Smooth muscle cell (in vitro differentiated cells): Measurements from ENCODE around the gene SORCS1. TPM values are rescaled to one million over a fixed set of nuclear protein-coding genes. Genes with fewer than 3 reads are reported as not detected.
A peak's percentile ranks its signal among the peaks of the same experiment; 100 is the strongest.
"Not testable (repeated sequence)": the region's sequence is repeated elsewhere in the genome, so short reads cannot be mapped to it uniquely, and the experiment has no call there.

Experiments
- DNase-seq: peaks from one replicate; lab custom pipeline; 2025; ENCODE audit not compliant: unreplicated experiment; lab: John Stamatoyannopoulos, UW
- H2AFZ ChIP-seq: fragments of 200-600 bp; sonication (generic); 2 replicates; pipeline ENCODE4 v1.6.0; 2016; ENCODE audit warnings: antibody characterized with exemption, low read depth, mild to moderate bottlenecking
- H3F3A ChIP-seq: fragments of 200-600 bp; sonication (generic); 2 replicates; pipeline ENCODE4 v1.6.0; 2017; ENCODE audit warnings: antibody characterized with exemption, low read depth
- H3K27ac ChIP-seq: fragments of 200-600 bp; sonication (generic); 2 replicates; pipeline ENCODE4 v1.5.1; 2016; ENCODE audit warnings: low read depth, mild to moderate bottlenecking
- H3K27me3 ChIP-seq: fragments of 200-600 bp; sonication (generic); 2 replicates; pipeline ENCODE4 v1.6.1; 2016; ENCODE audit warnings: low read depth, mild to moderate bottlenecking
- H3K36me3 ChIP-seq: fragments of 200-600 bp; sonication (generic); 2 replicates; pipeline ENCODE4 v1.5.1; 2016; ENCODE audit warnings: low read depth
- H3K4me1 ChIP-seq: fragments of 200-600 bp; sonication (generic); 2 replicates; pipeline ENCODE4 v1.5.1; 2016; ENCODE audit warnings: low read depth
- H3K4me2 ChIP-seq: fragments of 200-600 bp; sonication (generic); 2 replicates; pipeline ENCODE4 v1.6.0; 2016; ENCODE audit warnings: mild to moderate bottlenecking
- H3K4me3 ChIP-seq: fragments of 200-600 bp; sonication (generic); 2 replicates; pipeline ENCODE4 v1.5.1; 2016; ENCODE audit warnings: mild to moderate bottlenecking
- H3K79me2 ChIP-seq: fragments of 200-600 bp; sonication (generic); 2 replicates; pipeline ENCODE4 v1.6.0; 2016; ENCODE audit warnings: low read depth, mild to moderate bottlenecking
- H3K9ac ChIP-seq: fragments of 200-600 bp; sonication (generic); 2 replicates; pipeline ENCODE4 v1.6.0; 2016; ENCODE audit warnings: low read depth
- H3K9me3 ChIP-seq: fragments of 200-600 bp; sonication (generic); replicated peaks from 2 replicates; pipeline ENCODE4 v1.5.1; 2016; ENCODE audit warnings: low read depth
- H4K20me1 ChIP-seq: fragments of 200-600 bp; sonication (generic); 2 replicates; pipeline ENCODE4 v1.6.0; 2016; ENCODE audit warnings: low read depth
- CTCF ChIP-seq: fragments of 200-600 bp; sonication (generic); IDR thresholded peaks from 2 replicates; pipeline ENCODE4 v1.5.1; 2017; ENCODE audit warnings: borderline replicate concordance, mild to moderate bottlenecking, antibody characterized with exemption; ENCODE audit not compliant: insufficient read depth, poor library complexity, severe bottlenecking
- WGBS: methylation state at CpG from one replicate; pipeline ENCODE4 v1.1.7; 2016; ENCODE audit warnings: low lambda C conversion rate; 5-methylcytosine and 5-hydroxymethylcytosine counted together
- polyA plus RNA-seq: library from polyadenylated mRNA; unstranded; fragments of >200 nt; fragmentation: Nextera tagmentation; extraction: Ambion mirVana; gene quantifications from 2 replicates; pipeline ENCODE4 v1.2.1, GENCODE V29; 2016
- total RNA-seq: library from RNA; depleted of rRNA; stranded (reverse); fragments of >200 nt; gene quantifications from 2 replicates; pipeline ENCODE4 v1.2.3, GENCODE V29; 2014

The SORCS1 gene
- total and polyA plus RNA-seq, 2 experiments from 2014 or later = 0.67 TPM; not detected in 1

- peaks cover 3% of the 10 kb centered on the region for H3K27me3 ChIP-seq
- H3K79me2 ChIP-seq = no peaks in the 10 kb centered on the region
- DNase-seq = no peak
- H3K9me3 ChIP-seq = no peaks in the 10 kb centered on the region
- H2AFZ ChIP-seq = no peak overlapping the region
- H4K20me1 ChIP-seq = no peaks in the 10 kb centered on the region
- no peaks in the 10 kb centered on the region for H3F3A ChIP-seq
- no peak overlapping the region for H3K9ac ChIP-seq
- H3K4me1 ChIP-seq = peaks cover 20% of the 10 kb centered on the region
- no peak overlapping the region for H3K4me3 ChIP-seq
- no peak overlapping the region for H3K27ac ChIP-seq
- no peaks in the 10 kb centered on the region for H3K36me3 ChIP-seq
- WGBS = 86% methylated on average over 5 of the region's 5 CpGs
- TF ChIP-seq CTCF = no peak
- peak overlapping the region; percentile 14 for H3K4me2 ChIP-seq
Measured at GRCh38 chr10:107031931-107032699, 132.4 kb downstream of the SORCS1 start.

- TF ChIP-seq CTCF = no peak
- WGBS = 92% methylated on average over 2 of the region's 2 CpGs
- Histone ChIP-seq H3K9me3 (no peaks in the 10 kb centered on the region), H2AFZ (no peak overlapping the region), H3K4me1 (peaks cover 15% of the 10 kb centered on the region), H3K9ac (no peak overlapping the region), H4K20me1 (no peaks in the 10 kb centered on the region), H3F3A (no peaks in the 10 kb centered on the region), H3K36me3 (no peaks in the 10 kb centered on the region), H3K27me3 (no peaks in the 10 kb centered on the region), H3K79me2 (no peaks in the 10 kb centered on the region), H3K4me3 (no peak overlapping the region), H3K27ac (no peak overlapping the region), H3K4me2 (no peak overlapping the region)
- no peak for DNase-seq
Measured at GRCh38 chr10:107028236-107028635, 136.3 kb downstream of the SORCS1 start.

DNA sequence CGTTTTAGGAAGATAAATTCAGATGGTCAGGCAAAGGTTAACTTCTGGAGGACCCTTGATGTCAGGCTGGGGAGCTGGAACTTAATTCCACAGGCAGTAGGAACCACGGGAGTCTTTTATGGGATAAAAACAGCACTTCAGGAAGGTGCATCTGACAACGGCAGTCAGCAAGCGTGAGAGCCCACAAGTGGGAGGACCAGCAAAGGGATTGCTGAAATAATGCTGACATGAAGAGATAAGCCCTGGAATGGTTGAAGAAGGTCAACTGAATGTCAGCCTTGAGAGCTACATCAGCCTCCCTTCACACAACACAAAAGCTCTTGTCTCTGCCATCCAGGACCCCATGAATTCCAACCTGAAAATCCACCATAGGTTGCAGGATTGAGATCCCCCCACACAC lies 138.8 kb downstream of the SORCS1 start:
- Histone ChIP-seq H3K9ac (no peak overlapping the region), H3K4me1 (peaks cover 4% of the 10 kb centered on the region), H3F3A (no peaks in the 10 kb centered on the region), H3K9me3 (no peaks in the 10 kb centered on the region), H3K79me2 (no peaks in the 10 kb centered on the region), H3K27ac (no peak overlapping the region), H3K4me2 (no peak overlapping the region), H4K20me1 (no peaks in the 10 kb centered on the region), H3K27me3 (no peaks in the 10 kb centered on the region), H3K4me3 (no peak overlapping the region), H2AFZ (no peak overlapping the region), H3K36me3 (no peaks in the 10 kb centered on the region)
- 52% methylated on average over 4 of the region's 4 CpGs for WGBS
- no peak for DNase-seq
- TF ChIP-seq CTCF = no peak

GRCh38 chr10:107024033-107024432 lies 140.5 kb downstream of the SORCS1 start:
- H3F3A ChIP-seq, H4K20me1 ChIP-seq, H3K4me1 ChIP-seq, H3K79me2 ChIP-seq, H3K9ac ChIP-seq, H2AFZ ChIP-seq, H3K4me3 ChIP-seq, DNase-seq, H3K9me3 ChIP-seq, H3K4me2 ChIP-seq, H3K36me3 ChIP-seq, H3K27me3 ChIP-seq, H3K27ac ChIP-seq: not testable (repeated sequence)
- WGBS = 98% methylated on average over 3 of the region's 3 CpGs
